Loucy (cell line): ENCODE data around the gene EPYC.
A peak's percentile ranks its signal among the peaks of the same experiment; 100 is the strongest.

Source experiments
- H2AFZ ChIP-seq: fragments of 200-600 bp; sonication (generic); 2 replicates; pipeline ENCODE4 v1.6.0; 2016; ENCODE audit warnings: antibody characterized with exemption, mild to moderate bottlenecking, low read length, moderate library complexity
- H3F3A ChIP-seq: fragments of 200-600 bp; 2 replicates; pipeline ENCODE4 v1.6.0; 2016; ENCODE audit warnings: antibody characterized with exemption, low read depth, mild to moderate bottlenecking
- H3K27me3 ChIP-seq: fragments of 200-600 bp; sonication (generic); 2 replicates; pipeline ENCODE4 v1.6.1; 2014; ENCODE audit warnings: low read length, mild to moderate bottlenecking; ENCODE audit not compliant: insufficient read depth, poor library complexity, severe bottlenecking
- H3K36me3 ChIP-seq: fragments of 200-600 bp; sonication (generic); 2 replicates; pipeline ENCODE4 v1.6.1; 2016; ENCODE audit warnings: low read length; ENCODE audit not compliant: insufficient read depth
- H3K4me1 ChIP-seq: fragments of 200-600 bp; sonication (generic); 2 replicates; pipeline ENCODE4 v1.5.1; 2014; ENCODE audit warnings: low read length, mild to moderate bottlenecking; ENCODE audit not compliant: insufficient read depth, poor library complexity, severe bottlenecking
- H3K4me2 ChIP-seq: fragments of 200-600 bp; sonication (generic); 2 replicates; pipeline ENCODE4 v1.6.0; 2014; ENCODE audit warnings: antibody characterized with exemption, low read length, low read depth, mild to moderate bottlenecking; ENCODE audit not compliant: poor library complexity, severe bottlenecking
- H3K4me3 ChIP-seq: fragments of 200-600 bp; sonication (generic); 2 replicates; pipeline ENCODE4 v1.5.1; 2014; ENCODE audit warnings: low read length, mild to moderate bottlenecking, mixed read lengths; ENCODE audit not compliant: poor library complexity, severe bottlenecking
- H3K79me2 ChIP-seq: fragments of 200-600 bp; sonication (generic); 2 replicates; pipeline ENCODE4 v1.6.1; 2014; ENCODE audit warnings: low read length; ENCODE audit not compliant: insufficient read depth
- H3K9ac ChIP-seq: fragments of 200-600 bp; sonication (generic); 2 replicates; pipeline ENCODE4 v1.6.0; 2014; ENCODE audit warnings: mild to moderate bottlenecking, low read depth, low read length, moderate library complexity; ENCODE audit not compliant: poor library complexity, severe bottlenecking
- H3K9me2 ChIP-seq: fragments of 200-600 bp; sonication (generic); replicated peaks from 2 replicates; pipeline ENCODE4 v1.6.1; 2016; ENCODE audit warnings: low read depth, low read length, mixed read lengths
- H3K9me3 ChIP-seq: fragments of 200-600 bp; sonication (generic); 2 replicates; pipeline ENCODE4 v1.6.1; 2014; ENCODE audit warnings: mild to moderate bottlenecking, antibody characterized with exemption, low read length, low read depth; ENCODE audit not compliant: insufficient read depth
- H4K20me1 ChIP-seq: fragments of 200-600 bp; sonication (generic); 2 replicates; pipeline ENCODE4 v1.6.0; 2014; ENCODE audit warnings: antibody characterized with exemption, low read length, mild to moderate bottlenecking; ENCODE audit not compliant: insufficient read depth, poor library complexity, severe bottlenecking
- CTCF ChIP-seq: fragments of 200-600 bp; sonication (generic); conservative IDR thresholded peaks from 2 replicates; pipeline ENCODE4 v1.5.1; 2014; ENCODE audit warnings: mild to moderate bottlenecking, antibody characterized with exemption, low read length
- EZH2phosphoT487 ChIP-seq: fragments of 200-600 bp; IDR thresholded peaks from 2 replicates; pipeline ENCODE4 v1.6.1; 2018; ENCODE audit warnings: antibody characterized with exemption, mild to moderate bottlenecking, moderate library complexity, borderline replicate concordance

The EPYC gene

GRCh38 chr12:90961154-90961553 lies 43.6 kb downstream of the EPYC start:
- no peaks in the 10 kb centered on the region for H3K79me2 ChIP-seq
- H3K9me3 ChIP-seq, result no peaks in the 10 kb centered on the region
- H3K9ac ChIP-seq, result no peak overlapping the region
- H2AFZ ChIP-seq, result no peak overlapping the region
- no peaks in the 10 kb centered on the region for H3K27me3 ChIP-seq
- no peaks in the 10 kb centered on the region for H3F3A ChIP-seq
- no peaks in the 10 kb centered on the region for H3K4me1 ChIP-seq
- no peak overlapping the region for H3K4me2 ChIP-seq
- H4K20me1 ChIP-seq, result no peaks in the 10 kb centered on the region
- no peaks in the 10 kb centered on the region for H3K9me2 ChIP-seq
- TF ChIP-seq CTCF (no peak), EZH2phosphoT487 (no peak)
- H3K36me3 ChIP-seq, result no peaks in the 10 kb centered on the region
- H3K4me3 ChIP-seq, result no peak overlapping the region

GRCh38 chr12:90959538-90960139 lies 45.1 kb downstream of the EPYC start:
- no peak overlapping the region for H3K9ac ChIP-seq
- H3K9me3 ChIP-seq, result no peaks in the 10 kb centered on the region
- no peak overlapping the region for H2AFZ ChIP-seq
- H3K4me2 ChIP-seq, result no peak overlapping the region
- no peaks in the 10 kb centered on the region for H3K4me1 ChIP-seq
- H3K36me3 ChIP-seq, result no peaks in the 10 kb centered on the region
- no peaks in the 10 kb centered on the region for H4K20me1 ChIP-seq
- no peaks in the 10 kb centered on the region for H3K27me3 ChIP-seq
- H3K79me2 ChIP-seq, result no peaks in the 10 kb centered on the region
- no peaks in the 10 kb centered on the region for H3K9me2 ChIP-seq
- H3F3A ChIP-seq, result no peaks in the 10 kb centered on the region
- H3K4me3 ChIP-seq, result no peak overlapping the region
- TF ChIP-seq CTCF, result peak; percentile 75
- no peak for TF ChIP-seq EZH2phosphoT487

- Histone ChIP-seq H3K4me1 (no peaks in the 10 kb centered on the region), H3K9me3 (no peaks in the 10 kb centered on the region), H4K20me1 (no peaks in the 10 kb centered on the region), H3K27me3 (no peaks in the 10 kb centered on the region), H3K79me2 (no peaks in the 10 kb centered on the region), H3K9me2 (no peaks in the 10 kb centered on the region), H3F3A (no peaks in the 10 kb centered on the region), H3K4me2 (no peak overlapping the region), H3K4me3 (no peak overlapping the region), H3K9ac (no peak overlapping the region), H2AFZ (no peak overlapping the region), H3K36me3 (no peaks in the 10 kb centered on the region)
- TF ChIP-seq EZH2phosphoT487 (no peak), CTCF (no peak; the same call in 1 of the 2 replicates)
These were observed 45.7 kb downstream of the EPYC start for GRCh38 chr12:90959032-90959431.
